HG03521 (cell line): ENCODE data around the gene ITSN1.
"Not testable (repeated sequence)": the region's sequence is repeated elsewhere in the genome, so short reads cannot be mapped to it uniquely, and the experiment has no call there.

Source experiments
- ATAC-seq: cut with Tn5 transposase; IDR thresholded peaks from one replicate; pipeline ENCODE4 v1.9.1; 2021; ENCODE audit warnings: mild to moderate bottlenecking, moderate library complexity; ENCODE audit not compliant: unreplicated experiment

The ITSN1 gene

GRCh38 chr21:33642027-33642895, at the start of gene ITSN1:
Gene ITSN1, plus strand, starts transcription at chr21:33642501. Its CDS starts 76,328 bp downstream, at chr21:33718829.
- ATAC-seq, result peak; percentile 79

GRCh38 chr21:33598051-33598450, 44.2 kb upstream of the ITSN1 start:
- no peak for ATAC-seq

GRCh38 chr21:33608559-33608958, 33.7 kb upstream of the ITSN1 start:
- no peak for ATAC-seq

GRCh38 chr21:33611006-33611744, 31.1 kb upstream of the ITSN1 start:
- ATAC-seq, result no peak

- not testable (repeated sequence) for ATAC-seq
Observed at GRCh38 chr21:33617565-33617964, 24.7 kb upstream of the ITSN1 start.

GRCh38 chr21:33618407-33618806, 23.9 kb upstream of the ITSN1 start:
- no peak for ATAC-seq

- ATAC-seq, result no peak
Observed at GRCh38 chr21:33619726-33620125, 22.6 kb upstream of the ITSN1 start.

- no peak for ATAC-seq
Observed at GRCh38 chr21:33622253-33622652, 20.0 kb upstream of the ITSN1 start.

- not testable (repeated sequence) for ATAC-seq
Observed at GRCh38 chr21:33626151-33626550, 16.1 kb upstream of the ITSN1 start.

- ATAC-seq, result no peak
Observed at GRCh38 chr21:33634254-33634653, 8.0 kb upstream of the ITSN1 start.

GRCh38 chr21:33640697-33641351, 1.5 kb upstream of the ITSN1 start:
- no peak for ATAC-seq

GRCh38 chr21:33641352-33642026, 812 bp upstream of the ITSN1 start, which contains the start of gene CRYZL1:
Gene CRYZL1, minus strand, starts transcription at chr21:33641741. Its CDS starts 10,190 bp downstream, at chr21:33631551.
- peak; percentile 80 for ATAC-seq

- ATAC-seq, result no peak
Observed at GRCh38 chr21:33642896-33643657, 776 bp downstream of the ITSN1 start.

- no peak for ATAC-seq
Observed at GRCh38 chr21:33643658-33644311, 1.5 kb downstream of the ITSN1 start.

GRCh38 chr21:33644383-33645074, 2.2 kb downstream of the ITSN1 start:
- ATAC-seq, result no peak

- ATAC-seq, result no peak
Observed at GRCh38 chr21:33645730-33646129, 3.4 kb downstream of the ITSN1 start.

GRCh38 chr21:33647587-33647986, 5.3 kb downstream of the ITSN1 start:
- ATAC-seq, result no peak

- no peak for ATAC-seq
Observed at GRCh38 chr21:33648555-33648954, 6.3 kb downstream of the ITSN1 start.

GRCh38 chr21:33650230-33650629, 7.9 kb downstream of the ITSN1 start:
- ATAC-seq, result no peak
